Upper lobe of left lung (tissue), 6 donors: ENCODE measurements around the gene ARID1B. TPM values are rescaled to one million over a fixed set of nuclear protein-coding genes. Genes with fewer than 3 reads are reported as not detected.

ENCODE experiments used
- ATAC-seq, 2 donors: fragments of 200-7000 bp; cut with Tn5 transposase; one replicate each; pipeline ENCODE4 v1.9.1; 2022; ENCODE audit warnings: mild to moderate bottlenecking in 2 of 2, moderate library complexity in 2 of 2; ENCODE audit not compliant: low FRiP score in 2 of 2
- DNase-seq, 2 donors: peaks; one replicate each; pipeline ENCODE4 v3.0.0-alpha.2; 2019 to 2020
- H3K27ac ChIP-seq, 4 donors: fragments of 200-600 bp; sonication (generic); one replicate each; pipeline ENCODE4 v1.5.1; 2016 to 2019
- H3K27me3 ChIP-seq, 4 donors: fragments of 200-600 bp; sonication (generic); one replicate each; pipeline ENCODE4 v1.5.1; 2017 to 2019
- H3K36me3 ChIP-seq, 4 donors: fragments of 200-600 bp; sonication (generic); one replicate each; pipeline ENCODE4 v1.5.1; 2016 to 2019
- H3K4me1 ChIP-seq, 4 donors: fragments of 200-600 bp; sonication (generic); one replicate each; pipeline ENCODE4 v1.5.1; 2018 to 2019
- H3K4me3 ChIP-seq, 4 donors: fragments of 200-600 bp; sonication (generic); one replicate each; pipeline ENCODE4 v1.5.1; 2017 to 2019; ENCODE audit warnings: mild to moderate bottlenecking in 2 of 4, moderate library complexity in 1 of 4
- H3K9me3 ChIP-seq, 4 donors: fragments of 200-600 bp; sonication (generic); one replicate each; pipeline ENCODE4 v1.5.1; 2018 to 2019
- EP300 ChIP-seq, 4 donors: sonication (generic); formaldehyde crosslinking; IDR thresholded peaks; one replicate each; pipeline ENCODE4 v1.5.1; 2017; ENCODE audit warnings: antibody characterized with exemption in 4 of 4, control low read depth in 2 of 4
- POLR2A ChIP-seq, 4 donors: fragments of 450-650 bp; IDR thresholded peaks; one replicate each; pipeline ENCODE4 v1.5.1; 2016 to 2017; ENCODE audit warnings: antibody characterized with exemption in 4 of 4, mild to moderate bottlenecking in 2 of 4
- POLR2AphosphoS5 ChIP-seq, 2 donors: sonication (generic); formaldehyde crosslinking; IDR thresholded peaks; one replicate each; pipeline ENCODE4 v1.5.1; 2017; ENCODE audit warnings: antibody characterized with exemption in 2 of 2
- WGBS, 2 donors: methylation state at CpG; one replicate each; pipeline ENCODE4 v1.1.5; 2017 to 2018; 5-methylcytosine and 5-hydroxymethylcytosine counted together
- total RNA-seq, 6 donors: library from RNA; depleted of rRNA in 4 of 6; stranded (reverse); fragments of >200 nt in 4 of 6; gene quantifications; one replicate each; pipeline versions ENCODE4 v1.1.0 to v1.2.1, GENCODE V29; 2016 to 2021
- TF ChIP-seq, protein P1 (sequence below), 6 experiments: fragments of 450-650 bp in 4 of 6; fragments of 200-600 bp in 2 of 6; sonication (generic) in 2 of 6; IDR thresholded peaks; one replicate each; pipeline ENCODE4 v1.5.1; 2016 to 2019; ENCODE audit warnings: antibody characterized with exemption in 6 of 6
- donor health status: DM: no; HTN: no; CAD: no; lungs with moderate emphysema.
- donor health status: DM: no; HTN: yes; CAD: no; lungs with severe emphysema.

The ARID1B gene
- total RNA-seq, 6 donors from 2014 or later = 66.4 to 168 (median 109) TPM

GRCh38 chr6:157181649-157182048 is 404.5 kb downstream of the ARID1B start:
- H3K4me3 ChIP-seq = no peak overlapping the region
- H3K9me3 ChIP-seq = no peaks in the 10 kb centered on the region
- H3K27ac ChIP-seq = no peak overlapping the region
- H3K4me1 ChIP-seq = peaks cover 2 to 8% (median 6%) of the 10 kb centered on the region in 4 donors
- WGBS, 2 donors = 95 to 97% methylated on average over 5 of the region's 5 CpGs
- peaks cover 9 to 53% (median 33%) of the 10 kb centered on the region in 4 donors for H3K36me3 ChIP-seq
- TF ChIP-seq POLR2AphosphoS5 (IDR thresholded peaks at IDR 0.05) (no peak), EP300 (IDR thresholded peaks at IDR 0.05) (no peak), POLR2A (IDR thresholded peaks at IDR 0.05) (no peak)
- TF ChIP-seq, protein P1, sequence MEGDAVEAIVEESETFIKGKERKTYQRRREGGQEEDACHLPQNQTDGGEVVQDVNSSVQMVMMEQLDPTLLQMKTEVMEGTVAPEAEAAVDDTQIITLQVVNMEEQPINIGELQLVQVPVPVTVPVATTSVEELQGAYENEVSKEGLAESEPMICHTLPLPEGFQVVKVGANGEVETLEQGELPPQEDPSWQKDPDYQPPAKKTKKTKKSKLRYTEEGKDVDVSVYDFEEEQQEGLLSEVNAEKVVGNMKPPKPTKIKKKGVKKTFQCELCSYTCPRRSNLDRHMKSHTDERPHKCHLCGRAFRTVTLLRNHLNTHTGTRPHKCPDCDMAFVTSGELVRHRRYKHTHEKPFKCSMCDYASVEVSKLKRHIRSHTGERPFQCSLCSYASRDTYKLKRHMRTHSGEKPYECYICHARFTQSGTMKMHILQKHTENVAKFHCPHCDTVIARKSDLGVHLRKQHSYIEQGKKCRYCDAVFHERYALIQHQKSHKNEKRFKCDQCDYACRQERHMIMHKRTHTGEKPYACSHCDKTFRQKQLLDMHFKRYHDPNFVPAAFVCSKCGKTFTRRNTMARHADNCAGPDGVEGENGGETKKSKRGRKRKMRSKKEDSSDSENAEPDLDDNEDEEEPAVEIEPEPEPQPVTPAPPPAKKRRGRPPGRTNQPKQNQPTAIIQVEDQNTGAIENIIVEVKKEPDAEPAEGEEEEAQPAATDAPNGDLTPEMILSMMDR (IDR thresholded peaks at IDR 0.05) = no peak
- DNase-seq = no peak
- H3K27me3 ChIP-seq = no peaks in the 10 kb centered on the region
- ATAC-seq = no peak

DNA sequence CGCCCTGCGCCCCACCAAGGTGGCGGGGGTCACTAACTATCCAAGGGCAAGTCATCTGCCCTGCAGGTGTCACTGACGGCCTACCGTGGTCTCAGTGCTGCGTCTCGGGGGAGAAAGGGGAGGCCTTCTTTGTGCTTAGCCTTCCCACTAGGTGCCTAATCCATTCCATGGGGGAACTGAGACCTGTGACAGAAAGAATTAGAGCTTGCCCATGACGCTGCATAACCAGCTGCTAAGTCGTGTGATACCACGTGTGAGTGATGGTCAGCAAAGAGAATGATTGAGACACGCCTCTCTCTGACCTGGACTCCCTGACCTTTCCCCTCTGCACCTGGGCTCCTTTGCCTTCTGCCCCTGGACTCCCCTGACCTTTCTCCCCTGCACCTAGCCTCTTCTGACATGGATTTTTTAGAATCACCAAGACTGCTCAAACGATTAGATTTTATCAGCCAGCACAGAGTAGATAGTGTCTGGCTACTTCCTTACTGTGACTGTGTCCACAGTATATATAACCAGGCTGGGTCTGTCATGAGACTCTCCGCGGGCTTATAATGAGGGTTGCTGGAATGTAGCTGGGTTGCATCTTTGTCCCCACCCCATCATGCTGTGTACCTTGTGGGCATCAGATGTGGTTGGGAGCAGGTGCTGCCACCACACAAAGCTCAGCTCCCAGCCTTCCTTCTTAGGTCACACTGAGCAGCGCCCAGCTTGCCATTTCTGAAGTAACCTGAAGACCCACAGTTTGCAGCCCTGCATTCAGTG is 405.5 kb downstream of the ARID1B start:
- ATAC-seq = no peak
- Histone ChIP-seq H3K27me3 (no peaks in the 10 kb centered on the region), H3K4me3 (no peak overlapping the region), H3K27ac (no peak overlapping the region), H3K4me1 (peaks cover 2 to 17% (median 14%) of the 10 kb centered on the region in 4 donors), H3K9me3 (no peaks in the 10 kb centered on the region), H3K36me3 (peaks cover 9 to 58% (median 35%) of the 10 kb centered on the region in 4 donors)
- no peak for DNase-seq
- WGBS, 2 donors = 88 to 90% methylated on average over 12 to 15 of the region's 15 CpGs
- TF ChIP-seq POLR2A (IDR thresholded peaks at IDR 0.05) (no peak), EP300 (IDR thresholded peaks at IDR 0.05) (no peak), POLR2AphosphoS5 (IDR thresholded peaks at IDR 0.05) (no peak)
- TF ChIP-seq, protein P1 (IDR thresholded peaks at IDR 0.05) = no peak

DNA sequence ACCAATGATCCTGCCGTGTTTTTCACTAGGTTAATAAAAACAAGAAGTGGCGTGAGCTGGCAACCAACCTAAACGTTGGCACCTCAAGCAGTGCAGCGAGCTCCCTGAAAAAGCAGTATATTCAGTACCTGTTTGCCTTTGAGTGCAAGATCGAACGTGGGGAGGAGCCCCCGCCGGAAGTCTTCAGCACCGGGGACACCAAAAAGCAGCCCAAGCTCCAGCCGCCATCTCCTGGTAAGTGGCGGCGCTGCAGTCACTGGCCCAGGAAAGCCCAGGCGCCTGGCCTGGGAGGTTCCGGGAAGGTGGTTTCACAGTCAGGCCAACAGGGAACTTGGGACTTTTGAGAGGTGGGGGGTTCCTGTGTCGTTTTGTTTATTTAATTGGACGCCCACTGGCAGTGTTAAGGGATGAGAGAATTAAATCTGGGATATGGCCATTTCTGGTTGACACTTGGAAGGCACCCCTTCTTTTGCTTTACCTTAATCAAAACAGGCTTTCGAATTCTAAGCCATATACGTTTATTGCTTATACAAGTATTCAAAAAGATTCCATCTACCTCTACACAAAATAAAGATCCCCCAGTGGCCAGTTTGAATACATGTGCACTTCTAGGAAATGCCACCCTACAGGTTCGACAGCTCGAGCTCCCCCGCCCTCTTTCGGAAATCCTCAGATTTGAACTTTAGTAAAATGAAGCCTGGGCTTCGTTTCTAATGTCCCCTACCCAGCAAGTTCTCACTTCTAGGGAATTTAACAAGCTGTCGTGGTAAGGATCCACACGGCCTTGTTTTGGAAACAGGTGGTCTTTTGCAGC is 407.2 kb downstream of the ARID1B start:
- ATAC-seq (peak; percentile 69 to 87), DNase-seq (peak; percentile 80 to 89)
- Histone ChIP-seq H3K9me3 (no peaks in the 10 kb centered on the region), H3K4me1 (peaks cover 2 to 18% (median 15%) of the 10 kb centered on the region in 4 donors), H3K27me3 (no peaks in the 10 kb centered on the region), H3K27ac (no peak overlapping the region), H3K4me3 (peak overlapping the region in 1 of 4 donors; percentile 19), H3K36me3 (peaks cover 16 to 75% (median 35%) of the 10 kb centered on the region in 4 donors)
- no peak for TF ChIP-seq POLR2A (IDR thresholded peaks at IDR 0.05)
- TF ChIP-seq POLR2AphosphoS5 (IDR thresholded peaks at IDR 0.05) = no peak
- TF ChIP-seq, protein P1 (IDR thresholded peaks at IDR 0.05) = peak; percentile 77 to 91 (median 86)
- TF ChIP-seq EP300 (IDR thresholded peaks at IDR 0.05) = no peak
- WGBS, 2 donors = 53 to 56% methylated on average over 25 of the region's 25 CpGs

- TF ChIP-seq POLR2A (IDR thresholded peaks at IDR 0.05) = no peak
- TF ChIP-seq POLR2AphosphoS5 (IDR thresholded peaks at IDR 0.05) = no peak
- TF ChIP-seq EP300 (IDR thresholded peaks at IDR 0.05) = no peak
- TF ChIP-seq, protein P1 (IDR thresholded peaks at IDR 0.05) = no peak
- 95 to 97% methylated on average over 8 of the region's 8 CpGs for WGBS, 2 donors
- H3K4me3 ChIP-seq = no peak overlapping the region
- H3K4me1 ChIP-seq = peaks cover 2 to 18% (median 15%) of the 10 kb centered on the region in 4 donors
- H3K27me3 ChIP-seq = no peaks in the 10 kb centered on the region
- ATAC-seq (no peak), DNase-seq (no peak)
- H3K36me3 ChIP-seq = peaks cover 19 to 83% (median 41%) of the 10 kb centered on the region in 4 donors
- H3K27ac ChIP-seq = no peak overlapping the region
- no peaks in the 10 kb centered on the region for H3K9me3 ChIP-seq
Measured at GRCh38 chr6:157185171-157185570, 408.0 kb downstream of the ARID1B start.
